HG03097 (cell line): ENCODE results near the gene IGFBP1.
"Not testable (repeated sequence)": the region's sequence is repeated elsewhere in the genome, so short reads cannot be mapped to it uniquely, and the experiment has no call there.

Experiments used
- ATAC-seq: cut with Tn5 transposase; IDR thresholded peaks from one replicate; pipeline ENCODE4 v1.9.1; 2021; ENCODE audit not compliant: unreplicated experiment, low FRiP score

IGFBP1 gene

GRCh38 chr7:45927721-45928120, 39.4 kb downstream of the IGFBP1 start:
- ATAC-seq, result no peak

GRCh38 chr7:45930967-45931366, 42.7 kb downstream of the IGFBP1 start:
- no peak for ATAC-seq

GRCh38 chr7:45937301-45937700, 49.0 kb downstream of the IGFBP1 start:
- ATAC-seq, result no peak

DNA sequence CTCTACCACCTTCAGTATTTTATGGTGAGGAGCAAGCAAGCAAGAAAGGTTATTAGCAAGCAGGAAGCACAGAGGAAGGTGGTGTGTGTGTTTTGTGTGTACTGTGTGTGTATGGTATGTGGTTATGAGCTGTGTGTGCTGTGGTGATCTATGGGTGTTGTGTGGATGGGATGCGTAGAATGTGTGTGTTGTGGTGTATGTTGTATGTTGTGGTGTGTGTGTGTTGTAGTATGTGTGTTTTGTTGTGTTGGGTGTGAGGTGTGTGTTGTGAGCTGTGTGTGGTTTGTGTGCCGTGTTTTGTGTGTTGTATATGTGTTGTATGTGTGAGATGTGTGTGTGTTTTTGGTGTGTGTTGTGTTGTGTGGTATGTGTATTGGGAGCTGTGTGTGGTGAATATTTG, 49.6 kb downstream of the IGFBP1 start:
- no peak for ATAC-seq

DNA sequence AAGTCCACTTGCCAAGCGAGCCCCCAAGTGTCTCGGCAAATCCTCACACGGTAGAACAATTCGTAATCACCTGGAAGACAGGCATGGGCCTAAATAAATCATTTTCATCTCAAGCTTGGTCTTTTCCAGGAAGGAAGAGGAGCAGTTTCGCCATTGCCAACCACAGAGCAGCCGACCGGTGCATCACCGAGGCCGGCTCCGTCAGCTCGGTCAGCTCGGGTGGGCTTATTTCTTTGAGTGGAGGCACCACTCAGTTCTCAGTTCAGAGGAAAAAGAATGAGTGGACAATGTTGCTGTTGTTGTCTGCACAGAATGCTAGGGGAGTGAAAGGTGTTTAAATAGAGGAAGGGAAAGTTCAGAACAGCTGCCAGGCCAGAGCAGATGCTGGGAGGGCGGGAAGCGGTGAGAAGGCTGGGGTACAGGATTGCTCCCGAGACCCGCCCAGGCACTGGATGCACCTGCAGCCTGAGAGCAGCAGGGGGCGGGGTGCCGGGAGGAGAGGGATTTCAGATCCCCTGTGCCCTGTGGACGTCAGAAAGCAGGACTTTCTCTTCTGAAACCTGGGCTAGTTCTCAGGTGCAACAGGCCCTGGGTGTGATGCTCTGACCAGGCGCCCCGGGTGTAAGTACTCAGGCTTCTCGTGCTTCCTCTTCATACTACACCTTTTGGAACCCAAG, 50.5 kb downstream of the IGFBP1 start:
- ATAC-seq, result no peak

- no peak for ATAC-seq
Observed at GRCh38 chr7:45939574-45939973, 51.3 kb downstream of the IGFBP1 start.

DNA sequence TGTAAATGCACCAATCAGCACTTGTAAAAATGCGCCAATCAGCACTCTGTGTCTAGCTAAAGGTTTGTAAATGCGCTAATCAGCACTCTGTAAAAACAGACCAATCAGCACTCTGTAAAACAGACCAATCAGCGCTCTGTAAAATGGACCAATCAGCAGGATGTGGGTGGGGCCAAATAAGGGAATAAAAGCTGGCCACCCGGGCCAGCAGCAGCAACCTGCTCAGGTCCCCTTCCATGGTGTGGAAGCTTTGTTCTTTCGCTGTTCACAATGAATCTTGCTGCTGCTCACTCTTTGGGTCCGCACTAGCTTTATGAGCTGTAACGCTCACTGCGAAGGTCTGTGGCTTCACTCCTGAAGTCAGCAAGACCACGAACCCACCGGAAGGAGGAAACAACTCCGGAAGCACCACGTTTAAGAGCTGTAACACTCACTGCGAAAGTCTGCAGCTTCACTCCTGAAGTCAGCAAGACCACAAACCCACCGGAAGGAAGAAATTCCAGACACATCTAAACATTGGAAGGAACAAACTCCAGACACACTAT, 52.0 kb downstream of the IGFBP1 start:
- ATAC-seq, result not testable (repeated sequence)

GRCh38 chr7:45940939-45941338, 52.7 kb downstream of the IGFBP1 start:
- no peak for ATAC-seq
